GM10248 (cell line): ENCODE results near the gene ZNF484.
A peak's percentile ranks its signal among the peaks of the same experiment; 100 is the strongest.
"Not testable (repeated sequence)": the region's sequence is repeated elsewhere in the genome, so short reads cannot be mapped to it uniquely, and the experiment has no call there.

Source experiments
- CTCF ChIA-PET: fragments of 300-600 bp; sonication (Branson Sonifier 250); formaldehyde crosslinking; extraction: SDS; loops from one replicate; lab custom pipeline; 2021; ENCODE audit warnings: antibody characterized with exemption; lab: Yijun Ruan, JAX
- POLR2A ChIA-PET: fragments of 350-650 bp; sonication (Branson Sonifier 250); formaldehyde crosslinking; extraction: SDS; loops from one replicate; lab custom pipeline; 2020; ENCODE audit warnings: antibody characterized with exemption; lab: Yijun Ruan, JAX
- DNase-seq: peaks from one replicate; pipeline ENCODE4 v3.0.0; 2012; ENCODE audit errors: extremely low spot score
- CTCF ChIP-seq: IDR thresholded peaks from 2 replicates; pipeline ENCODE4 v1.5.1; 2012; ENCODE audit warnings: mild to moderate bottlenecking, low read depth; ENCODE audit errors: extremely low read depth, missing control alignments, control extremely low read depth

The ZNF484 gene

GRCh38 chr9:92877531-92878430, at the start of gene ZNF484:
TSS of gene ZNF484 (minus strand) at chr9:92878038. CDS start at chr9:92875029, 3,009 bp downstream.
- POLR2A ChIA-PET = no interaction called here
- CTCF ChIA-PET = no interaction called here
- no peak for TF ChIP-seq CTCF
- DNase-seq = peak; percentile 92

GRCh38 chr9:92920437-92920836, 42.6 kb upstream of the ZNF484 start:
- CTCF ChIA-PET = no interaction called here
- POLR2A ChIA-PET = no interaction called here

GRCh38 chr9:92917176-92917800, 39.5 kb upstream of the ZNF484 start:
- TF ChIP-seq CTCF = no peak
- POLR2A ChIA-PET = no interaction called here
- DNase-seq = no peak
- CTCF ChIA-PET = no interaction called here

More at GRCh38 chr9:92920437-92920836, 42.6 kb upstream of the ZNF484 start:
- DNase-seq = no peak
- no peak for TF ChIP-seq CTCF

GRCh38 chr9:92911511-92912475, 34.0 kb upstream of the ZNF484 start:
- CTCF ChIA-PET = no interaction called here
- no peak for DNase-seq
- TF ChIP-seq CTCF = no peak
- POLR2A ChIA-PET = no interaction called here

- DNase-seq, POLR2A ChIA-PET, CTCF ChIA-PET: not testable (repeated sequence)
Observed at GRCh38 chr9:92905137-92905536, 27.3 kb upstream of the ZNF484 start.

GRCh38 chr9:92897323-92897722, 19.5 kb upstream of the ZNF484 start:
- POLR2A ChIA-PET = no interaction called here
- no peak for TF ChIP-seq CTCF
- CTCF ChIA-PET = no interaction called here
- DNase-seq = no peak
